Measurements from ENCODE around the gene AIMP1. TPM values are rescaled to one million over a fixed set of nuclear protein-coding genes. Genes with fewer than 3 reads are reported as not detected.
A peak's percentile ranks its signal among the peaks of the same experiment; 100 is the strongest.

The AIMP1 gene
- total and polyA plus RNA-seq, 10 of the 15 experiments (the other 5 are each of a cell fraction or from before 2014, with no cell fraction given) = 18.6 to 131 (median 56.5) TPM

DNA sequence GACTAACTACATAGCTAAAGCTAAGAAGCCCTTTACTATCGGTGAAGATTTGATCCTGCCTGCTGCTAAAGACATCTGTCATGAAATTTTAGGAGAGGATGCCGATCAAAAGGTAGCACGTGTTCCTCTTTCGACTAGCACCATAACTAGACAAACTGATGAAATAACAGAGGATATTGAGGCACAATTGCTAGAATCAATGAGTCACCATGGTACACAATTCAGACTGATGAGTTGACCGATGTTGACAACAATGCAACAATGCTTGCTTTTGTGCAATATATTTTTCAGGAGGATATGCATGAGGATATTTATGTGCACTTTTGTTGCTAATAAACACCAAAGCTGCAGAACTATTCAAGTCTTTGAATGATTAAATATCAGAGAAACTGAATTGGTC is 24.7 kb upstream of the AIMP1 start:
- intact Hi-C loops (cut with micrococcal nuclease; ENCODE audit: unreplicated experiment) = no loop called here
- in situ Hi-C loops (cut with MboI) = no loop called here
- peak; percentile 41 for FAIRE-seq
- Histone ChIP-seq H4K20me1 (ENCODE audit: control insufficient read depth, insufficient read depth) (no peaks in the 10 kb centered on the region), H3K9me3 (replicated peaks; ENCODE audit: control insufficient read depth, insufficient read depth, low read length) (no peaks in the 10 kb centered on the region), H3K4me1 (ENCODE audit: control insufficient read depth, insufficient read depth, low read length) (no peaks in the 10 kb centered on the region), H3K4me2 (ENCODE audit: control insufficient read depth, insufficient read depth) (no peak overlapping the region), H3K27me3 (replicated peaks in 1 of 2; ENCODE audit: control insufficient read depth in 2 of 2, insufficient read depth in 2 of 2, low read length in 1 of 2) (no peaks in the 10 kb centered on the region), H2AFZ (ENCODE audit: control insufficient read depth, low read depth, low read length) (no peak overlapping the region), H3K79me2 (ENCODE audit: control insufficient read depth, insufficient read depth, low read length) (no peaks in the 10 kb centered on the region), H3K4me3 (no peak overlapping the region), H3K36me3 (ENCODE audit: control insufficient read depth in 2 of 2, insufficient read depth in 2 of 2, low read length in 1 of 2) (peaks cover 0 to 4% of the 10 kb centered on the region in 2 experiments; a peak in 2 of 4 replicates), H3K27ac (ENCODE audit: control insufficient read depth, insufficient read depth) (no peak overlapping the region), H3K9ac (ENCODE audit: control insufficient read depth, insufficient read depth, low read length) (no peak overlapping the region)
- no peak for DNase-seq (ENCODE audit: low read depth, low spot score)
- ChIA-PET SMC1A (ENCODE audit: uncharacterized antibody, unreplicated experiment) (no interaction called here), RAD21 (ENCODE audit: unreplicated experiment) (no interaction called here), POLR2A (no interaction called here), CTCF (interaction anchor here (1.3 kb wide), 1 partner anchor 25 kb away, joined by 3 read pairs; no protein-coding TSS in a partner anchor)
- BruUV-seq (replicated peaks) = no TSS peak
- no peak for ATAC-seq
- 98% methylated on average over 5 of the region's 5 CpGs for WGBS (ENCODE audit: insufficient coverage, insufficient replicate concordance, low lambda C conversion rate, missing lambda C conversion rate)
- TF ChIP-seq, protein P1, sequence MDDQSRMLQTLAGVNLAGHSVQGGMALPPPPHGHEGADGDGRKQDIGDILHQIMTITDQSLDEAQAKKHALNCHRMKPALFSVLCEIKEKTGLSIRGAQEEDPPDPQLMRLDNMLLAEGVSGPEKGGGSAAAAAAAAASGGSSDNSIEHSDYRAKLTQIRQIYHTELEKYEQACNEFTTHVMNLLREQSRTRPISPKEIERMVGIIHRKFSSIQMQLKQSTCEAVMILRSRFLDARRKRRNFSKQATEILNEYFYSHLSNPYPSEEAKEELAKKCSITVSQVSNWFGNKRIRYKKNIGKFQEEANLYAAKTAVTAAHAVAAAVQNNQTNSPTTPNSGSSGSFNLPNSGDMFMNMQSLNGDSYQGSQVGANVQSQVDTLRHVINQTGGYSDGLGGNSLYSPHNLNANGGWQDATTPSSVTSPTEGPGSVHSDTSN (IDR thresholded peaks at IDR 0.05; ENCODE audit: insufficient replicate concordance, low read depth, low read length) = no peak
- TF ChIP-seq JUND (IDR thresholded peaks at IDR 0.05; ENCODE audit: low read depth, low read length) (no peak), SREBF2 (IDR thresholded peaks at IDR 0.05; ENCODE audit: low read length) (no peak), SPI1 (IDR thresholded peaks at IDR 0.05; ENCODE audit: borderline replicate concordance, insufficient read depth, low read depth, low read length) (no peak), KLF5 (IDR thresholded peaks at IDR 0.05; ENCODE audit: partially characterized antibody) (no peak), HDAC6 (IDR thresholded peaks at IDR 0.05; ENCODE audit: unreplicated experiment) (no peak), ZNF384 (IDR thresholded peaks at IDR 0.05; ENCODE audit: borderline replicate concordance, low read depth, low read length) (no peak), TAF1 (IDR thresholded peaks at IDR 0.05; ENCODE audit: borderline replicate concordance, low read depth, low read length) (no peak), NFXL1 (IDR thresholded peaks at IDR 0.05; ENCODE audit: borderline replicate concordance) (no peak), YY1 (IDR thresholded peaks at IDR 0.05; ENCODE audit: low read depth, low read length) (no peak), RBBP5 (conservative IDR thresholded peaks at IDR 0.05) (no peak)
- TF ChIP-seq, protein P2, sequence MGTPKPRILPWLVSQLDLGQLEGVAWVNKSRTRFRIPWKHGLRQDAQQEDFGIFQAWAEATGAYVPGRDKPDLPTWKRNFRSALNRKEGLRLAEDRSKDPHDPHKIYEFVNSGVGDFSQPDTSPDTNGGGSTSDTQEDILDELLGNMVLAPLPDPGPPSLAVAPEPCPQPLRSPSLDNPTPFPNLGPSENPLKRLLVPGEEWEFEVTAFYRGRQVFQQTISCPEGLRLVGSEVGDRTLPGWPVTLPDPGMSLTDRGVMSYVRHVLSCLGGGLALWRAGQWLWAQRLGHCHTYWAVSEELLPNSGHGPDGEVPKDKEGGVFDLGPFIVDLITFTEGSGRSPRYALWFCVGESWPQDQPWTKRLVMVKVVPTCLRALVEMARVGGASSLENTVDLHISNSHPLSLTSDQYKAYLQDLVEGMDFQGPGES (IDR thresholded peaks at IDR 0.05) = no peak
- TF ChIP-seq, protein P3, sequence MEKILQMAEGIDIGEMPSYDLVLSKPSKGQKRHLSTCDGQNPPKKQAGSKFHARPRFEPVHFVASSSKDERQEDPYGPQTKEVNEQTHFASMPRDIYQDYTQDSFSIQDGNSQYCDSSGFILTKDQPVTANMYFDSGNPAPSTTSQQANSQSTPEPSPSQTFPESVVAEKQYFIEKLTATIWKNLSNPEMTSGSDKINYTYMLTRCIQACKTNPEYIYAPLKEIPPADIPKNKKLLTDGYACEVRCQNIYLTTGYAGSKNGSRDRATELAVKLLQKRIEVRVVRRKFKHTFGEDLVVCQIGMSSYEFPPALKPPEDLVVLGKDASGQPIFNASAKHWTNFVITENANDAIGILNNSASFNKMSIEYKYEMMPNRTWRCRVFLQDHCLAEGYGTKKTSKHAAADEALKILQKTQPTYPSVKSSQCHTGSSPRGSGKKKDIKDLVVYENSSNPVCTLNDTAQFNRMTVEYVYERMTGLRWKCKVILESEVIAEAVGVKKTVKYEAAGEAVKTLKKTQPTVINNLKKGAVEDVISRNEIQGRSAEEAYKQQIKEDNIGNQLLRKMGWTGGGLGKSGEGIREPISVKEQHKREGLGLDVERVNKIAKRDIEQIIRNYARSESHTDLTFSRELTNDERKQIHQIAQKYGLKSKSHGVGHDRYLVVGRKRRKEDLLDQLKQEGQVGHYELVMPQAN (conservative IDR thresholded peaks at IDR 0.05) = no peak
- TF ChIP-seq, protein P4, sequence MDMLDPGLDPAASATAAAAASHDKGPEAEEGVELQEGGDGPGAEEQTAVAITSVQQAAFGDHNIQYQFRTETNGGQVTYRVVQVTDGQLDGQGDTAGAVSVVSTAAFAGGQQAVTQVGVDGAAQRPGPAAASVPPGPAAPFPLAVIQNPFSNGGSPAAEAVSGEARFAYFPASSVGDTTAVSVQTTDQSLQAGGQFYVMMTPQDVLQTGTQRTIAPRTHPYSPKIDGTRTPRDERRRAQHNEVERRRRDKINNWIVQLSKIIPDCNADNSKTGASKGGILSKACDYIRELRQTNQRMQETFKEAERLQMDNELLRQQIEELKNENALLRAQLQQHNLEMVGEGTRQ (IDR thresholded peaks at IDR 0.05; ENCODE audit: borderline replicate concordance, low read depth, low read length) = no peak
